ENCODE data around the gene FAM174A.

DNA sequence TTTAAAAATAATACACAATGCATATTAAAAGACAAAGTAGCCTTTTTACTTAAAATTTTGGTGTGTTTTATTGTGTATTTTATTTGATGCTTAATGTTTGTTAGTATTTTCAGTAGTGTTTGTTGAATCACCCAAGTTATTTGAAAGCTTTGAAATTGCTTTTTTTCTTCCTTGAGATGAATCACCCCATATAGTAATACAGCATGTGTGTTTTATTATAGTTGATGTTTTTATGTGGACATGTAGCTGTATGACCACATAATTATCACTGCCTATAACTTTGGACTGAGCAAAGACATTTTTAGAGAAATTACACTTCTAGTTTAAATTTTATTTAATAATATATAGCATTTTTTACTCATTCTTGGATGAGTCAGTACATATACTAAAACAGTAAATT, 18.0 kb downstream of the FAM174A start:
- TF ChIP-seq, protein P1, sequence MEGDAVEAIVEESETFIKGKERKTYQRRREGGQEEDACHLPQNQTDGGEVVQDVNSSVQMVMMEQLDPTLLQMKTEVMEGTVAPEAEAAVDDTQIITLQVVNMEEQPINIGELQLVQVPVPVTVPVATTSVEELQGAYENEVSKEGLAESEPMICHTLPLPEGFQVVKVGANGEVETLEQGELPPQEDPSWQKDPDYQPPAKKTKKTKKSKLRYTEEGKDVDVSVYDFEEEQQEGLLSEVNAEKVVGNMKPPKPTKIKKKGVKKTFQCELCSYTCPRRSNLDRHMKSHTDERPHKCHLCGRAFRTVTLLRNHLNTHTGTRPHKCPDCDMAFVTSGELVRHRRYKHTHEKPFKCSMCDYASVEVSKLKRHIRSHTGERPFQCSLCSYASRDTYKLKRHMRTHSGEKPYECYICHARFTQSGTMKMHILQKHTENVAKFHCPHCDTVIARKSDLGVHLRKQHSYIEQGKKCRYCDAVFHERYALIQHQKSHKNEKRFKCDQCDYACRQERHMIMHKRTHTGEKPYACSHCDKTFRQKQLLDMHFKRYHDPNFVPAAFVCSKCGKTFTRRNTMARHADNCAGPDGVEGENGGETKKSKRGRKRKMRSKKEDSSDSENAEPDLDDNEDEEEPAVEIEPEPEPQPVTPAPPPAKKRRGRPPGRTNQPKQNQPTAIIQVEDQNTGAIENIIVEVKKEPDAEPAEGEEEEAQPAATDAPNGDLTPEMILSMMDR (IDR thresholded peaks at IDR 0.05): no peak
- TF ChIP-seq EP300 (IDR thresholded peaks at IDR 0.05) (no peak), POLR2A (IDR thresholded peaks at IDR 0.05) (no peak)

Measured in ovary (tissue), 3 donors.